GM19240 (cell line): ENCODE measurements around the gene ZNF583.

Experiments
- DNase-seq: peaks from one replicate; pipeline ENCODE4 v3.0.0; 2011; ENCODE audit warnings: low spot score; ENCODE audit not compliant: insufficient read length

Gene ZNF583

GRCh38 chr19:56403764-56404704, at the start of gene ZNF583:
Gene ZNF583, plus strand, starts transcription at chr19:56404332. Its CDS starts 2,783 bp downstream, at chr19:56407115.
- peak; percentile 69 for DNase-seq

GRCh38 chr19:56355517-56355916, 48.6 kb upstream of the ZNF583 start:
- no peak for DNase-seq

GRCh38 chr19:56356944-56357343, 47.2 kb upstream of the ZNF583 start:
- DNase-seq: no peak

- DNase-seq: no peak
These were observed 43.3 kb upstream of the ZNF583 start for GRCh38 chr19:56360841-56361240.

- peak; percentile 23 for DNase-seq
These were observed 36.1 kb upstream of the ZNF583 start for GRCh38 chr19:56367829-56368711.

- no peak for DNase-seq
These were observed 34.1 kb upstream of the ZNF583 start for GRCh38 chr19:56369886-56370676.

- no peak for DNase-seq
These were observed 31.9 kb upstream of the ZNF583 start for GRCh38 chr19:56372281-56372680.

- no peak for DNase-seq
These were observed 26.8 kb upstream of the ZNF583 start for GRCh38 chr19:56377105-56377924.

- DNase-seq: no peak
These were observed 20.1 kb upstream of the ZNF583 start for GRCh38 chr19:56383826-56384605.

- peak; percentile 62 for DNase-seq
These were observed 10.8 kb upstream of the ZNF583 start, which contains the start of gene ZNF582 for GRCh38 chr19:56393119-56394012. Gene ZNF582, minus strand, starts transcription at chr19:56393534. Its CDS starts 1,782 bp downstream, at chr19:56391752.

- no peak for DNase-seq
These were observed 5.3 kb upstream of the ZNF583 start for GRCh38 chr19:56398809-56399208.

- DNase-seq: no peak
These were observed 3.6 kb upstream of the ZNF583 start for GRCh38 chr19:56400485-56400884.

GRCh38 chr19:56403261-56403660, 871 bp upstream of the ZNF583 start:
- no peak for DNase-seq

- no peak for DNase-seq
These were observed 549 bp downstream of the ZNF583 start for GRCh38 chr19:56404705-56405056.

- DNase-seq: no peak
These were observed 930 bp downstream of the ZNF583 start for GRCh38 chr19:56405062-56405461.

- no peak for DNase-seq
These were observed 19.3 kb downstream of the ZNF583 start for GRCh38 chr19:56423276-56423984.

- no peak for DNase-seq
These were observed 19.8 kb downstream of the ZNF583 start for GRCh38 chr19:56423985-56424353.

GRCh38 chr19:56441206-56441792, 37.2 kb downstream of the ZNF583 start:
- DNase-seq: no peak
